ENCODE measurements around the gene PCDH7.

GRCh38 chr4:30757357-30757756 lies 37.2 kb downstream of the PCDH7 start:
- TF ChIP-seq POLR2AphosphoS5 (IDR thresholded peaks at IDR 0.05; ENCODE audit: low read depth, low read length), result no peak
- TF ChIP-seq TAF1 (IDR thresholded peaks at IDR 0.05; ENCODE audit: borderline replicate concordance, low read depth, low read length), result no peak

Measured in GM12892 (cell line).